ENCODE data around the gene SLC25A25. TPM values are rescaled to one million over a fixed set of nuclear protein-coding genes. Genes with fewer than 3 reads are reported as not detected.

The SLC25A25 gene
- total RNA-seq, 4 donors from 2014 or later: 15.8 to 37.9 (median 24.1) TPM

DNA sequence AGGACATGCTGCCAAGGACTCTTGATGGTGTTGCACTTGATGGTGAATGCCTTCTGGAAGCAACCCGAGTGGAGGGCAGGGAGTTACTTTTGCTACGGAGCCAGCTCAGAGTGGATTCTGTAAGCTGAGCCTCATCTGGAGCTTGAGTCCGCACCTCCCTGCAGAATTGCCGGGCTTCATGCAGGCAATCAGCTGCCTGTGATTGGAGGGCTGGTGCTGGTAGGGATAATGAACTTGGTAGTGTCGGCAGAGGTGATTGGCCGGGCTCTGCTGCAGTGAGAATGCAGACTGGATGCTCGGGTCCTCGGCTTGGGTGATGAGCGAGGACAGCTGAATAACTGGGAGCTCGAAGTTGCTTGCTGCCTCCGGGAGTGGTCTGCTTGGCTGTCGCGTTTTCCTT is 23.1 kb downstream of the SLC25A25 start:
- no peaks in the 10 kb centered on the region for H3K36me3 ChIP-seq
- DNase-seq: no peak
- peaks cover 39 to 75% (median 40%) of the 10 kb centered on the region in 3 donors for H3K4me1 ChIP-seq
- no peaks in the 10 kb centered on the region for H3K27me3 ChIP-seq
- intact Hi-C loops (cut with DNase I): no loop called here
- 52% methylated on average over 13 of the region's 13 CpGs; no CpG with 5 or more reads in 1 of the 2 donors for WGBS, 2 donors
- peak overlapping the region in 1 of 4 donors; percentile 8 for H3K4me3 ChIP-seq
- H3K9me3 ChIP-seq: no peaks in the 10 kb centered on the region
- H3K27ac ChIP-seq: peak overlapping the region in 2 of 4 donors; percentile 92
- no peak for TF ChIP-seq POLR2A (IDR thresholded peaks at IDR 0.05)
- TF ChIP-seq, protein P1, sequence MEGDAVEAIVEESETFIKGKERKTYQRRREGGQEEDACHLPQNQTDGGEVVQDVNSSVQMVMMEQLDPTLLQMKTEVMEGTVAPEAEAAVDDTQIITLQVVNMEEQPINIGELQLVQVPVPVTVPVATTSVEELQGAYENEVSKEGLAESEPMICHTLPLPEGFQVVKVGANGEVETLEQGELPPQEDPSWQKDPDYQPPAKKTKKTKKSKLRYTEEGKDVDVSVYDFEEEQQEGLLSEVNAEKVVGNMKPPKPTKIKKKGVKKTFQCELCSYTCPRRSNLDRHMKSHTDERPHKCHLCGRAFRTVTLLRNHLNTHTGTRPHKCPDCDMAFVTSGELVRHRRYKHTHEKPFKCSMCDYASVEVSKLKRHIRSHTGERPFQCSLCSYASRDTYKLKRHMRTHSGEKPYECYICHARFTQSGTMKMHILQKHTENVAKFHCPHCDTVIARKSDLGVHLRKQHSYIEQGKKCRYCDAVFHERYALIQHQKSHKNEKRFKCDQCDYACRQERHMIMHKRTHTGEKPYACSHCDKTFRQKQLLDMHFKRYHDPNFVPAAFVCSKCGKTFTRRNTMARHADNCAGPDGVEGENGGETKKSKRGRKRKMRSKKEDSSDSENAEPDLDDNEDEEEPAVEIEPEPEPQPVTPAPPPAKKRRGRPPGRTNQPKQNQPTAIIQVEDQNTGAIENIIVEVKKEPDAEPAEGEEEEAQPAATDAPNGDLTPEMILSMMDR (IDR thresholded peaks at IDR 0.05): no peak

DNA sequence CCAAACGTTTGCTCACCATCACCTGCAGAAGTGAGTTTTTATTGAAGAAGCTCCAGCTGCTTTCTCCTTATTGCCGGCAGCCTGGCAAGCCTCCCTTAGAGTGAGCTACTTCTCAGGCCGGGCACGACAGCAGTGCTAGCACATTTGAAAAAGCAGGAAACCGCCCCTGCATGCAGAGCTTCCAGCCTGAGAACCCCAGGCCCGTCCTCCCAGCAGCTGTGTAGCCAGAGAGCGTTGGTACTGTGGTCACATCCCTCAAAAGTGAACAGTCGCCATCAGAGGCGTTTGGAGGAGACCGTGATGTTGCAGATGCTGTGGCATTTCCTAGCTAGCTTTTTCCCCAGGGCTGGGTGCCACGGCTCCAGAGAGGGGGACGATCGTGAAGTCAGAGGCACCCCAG is 23.5 kb downstream of the SLC25A25 start:
- Histone ChIP-seq H3K27me3 (no peaks in the 10 kb centered on the region), H3K4me1 (peaks cover 39 to 80% (median 40%) of the 10 kb centered on the region in 3 donors), H3K4me3 (peak overlapping the region in 1 of 4 donors; percentile 8), H3K36me3 (no peaks in the 10 kb centered on the region), H3K9me3 (no peaks in the 10 kb centered on the region), H3K27ac (peak overlapping the region in 3 of 4 donors; percentile 92 to 95 (median 92))
- no peak for TF ChIP-seq POLR2A (IDR thresholded peaks at IDR 0.05)
- TF ChIP-seq, protein P1 (IDR thresholded peaks at IDR 0.05): no peak
- DNase-seq: no peak
- intact Hi-C loops (cut with DNase I): no loop called here
- 21% methylated on average over 3 of the region's 13 CpGs; no CpG with 5 or more reads in 1 of the 2 donors for WGBS, 2 donors

DNA sequence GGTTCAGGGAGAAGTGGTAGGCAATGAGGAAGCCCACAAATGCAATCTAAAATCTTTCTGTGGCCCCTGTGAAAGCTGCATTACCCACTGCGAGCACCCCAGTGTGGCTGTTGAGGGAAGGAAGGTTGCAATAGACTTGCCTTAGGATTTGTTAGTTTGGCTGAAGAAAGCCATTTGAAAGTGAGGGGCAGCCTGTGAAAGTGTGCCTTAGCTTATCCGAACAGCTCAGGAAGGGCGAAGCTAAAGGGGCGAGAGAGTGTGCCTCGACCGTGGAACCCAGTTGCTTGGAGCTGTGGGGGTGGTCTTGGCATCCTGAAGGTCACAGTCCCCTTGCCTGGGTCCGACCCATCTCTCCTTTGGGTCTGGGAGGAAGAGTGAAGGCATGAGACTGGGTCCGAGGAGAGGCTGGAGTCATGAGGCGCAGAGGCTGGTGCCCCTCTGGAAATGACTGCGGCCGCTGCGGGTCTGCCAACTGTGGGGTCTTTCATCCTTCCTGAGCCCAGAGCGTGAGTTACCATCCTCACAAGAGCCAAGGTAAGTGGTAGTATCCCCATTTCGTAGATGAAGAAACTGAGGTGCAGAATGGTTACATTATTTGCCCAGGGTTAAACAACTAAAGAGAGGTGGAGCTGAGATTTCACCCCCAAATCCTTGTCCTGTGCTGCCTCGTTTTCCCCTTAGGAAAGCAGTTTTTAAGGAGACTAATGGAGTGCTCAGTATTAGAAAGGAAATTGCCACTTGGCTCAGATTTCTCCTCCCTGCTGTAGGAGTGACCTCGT is 24.4 kb downstream of the SLC25A25 start:
- Histone ChIP-seq H3K27me3 (no peaks in the 10 kb centered on the region), H3K36me3 (no peaks in the 10 kb centered on the region), H3K27ac (peak overlapping the region; percentile 13 to 95 (median 92)), H3K4me1 (peaks cover 41 to 88% (median 45%) of the 10 kb centered on the region in 3 donors), H3K4me3 (no peak overlapping the region), H3K9me3 (no peaks in the 10 kb centered on the region)
- no peak for DNase-seq
- no peak for TF ChIP-seq POLR2A (IDR thresholded peaks at IDR 0.05)
- TF ChIP-seq, protein P1 (IDR thresholded peaks at IDR 0.05): no peak
- 79% methylated on average over 9 to 15 of the region's 16 CpGs for WGBS, 2 donors
- intact Hi-C loops (cut with DNase I): no loop called here

DNA sequence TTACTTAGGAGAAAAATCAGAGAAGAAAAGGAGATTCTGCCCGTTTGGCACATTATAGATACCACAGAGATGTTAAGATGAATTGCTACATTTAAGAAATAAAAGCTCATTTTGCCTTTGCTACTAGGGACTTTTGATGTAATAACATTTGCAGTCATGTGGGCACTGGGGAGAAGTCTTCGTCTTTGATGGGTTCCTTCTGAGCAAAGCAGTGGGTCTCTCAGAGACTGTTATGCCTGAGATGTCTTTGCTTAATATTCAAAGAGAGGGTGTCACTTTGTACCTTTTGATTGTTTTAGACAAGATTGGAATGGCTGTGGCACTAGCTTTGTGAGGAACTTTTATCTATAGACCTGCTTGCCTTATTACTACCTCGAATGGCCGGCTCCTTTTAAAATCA is 25.0 kb downstream of the SLC25A25 start:
- Histone ChIP-seq H3K36me3 (no peaks in the 10 kb centered on the region), H3K27me3 (no peaks in the 10 kb centered on the region), H3K9me3 (no peaks in the 10 kb centered on the region), H3K4me1 (peaks cover 46 to 90% (median 51%) of the 10 kb centered on the region in 3 donors), H3K27ac (peak overlapping the region; percentile 86 to 95 (median 92)), H3K4me3 (peak overlapping the region in 1 of 4 donors; percentile 49)
- no peak for DNase-seq
- WGBS, 2 donors: 46 to 66% methylated on average over 4 of the region's 4 CpGs
- TF ChIP-seq, protein P1 (IDR thresholded peaks at IDR 0.05): no peak
- TF ChIP-seq POLR2A (IDR thresholded peaks at IDR 0.05): no peak
- intact Hi-C loops (cut with DNase I): no loop called here

All from esophagus squamous epithelium (tissue), 5 donors.